D721Med (cell line): ENCODE measurements around the gene CLEC2D.
"Not testable (repeated sequence)": the region's sequence is repeated elsewhere in the genome, so short reads cannot be mapped to it uniquely, and the experiment has no call there.

ENCODE experiments used
- DNase-seq: peaks from one replicate; pipeline ENCODE4 v3.0.0; 2011; ENCODE audit warnings: low spot score; ENCODE audit not compliant: insufficient read length
- FAIRE-seq: peaks from 2 replicates; lab custom pipeline; 2011; peaks lifted over from hg19 to GRCh38; lab: Jason Lieb, UNC
- TF ChIP-seq, protein P1 (sequence below): IDR thresholded peaks from 2 replicates; pipeline ENCODE4 v1.5.1; 2012; ENCODE audit warnings: mild to moderate bottlenecking, control low read depth; ENCODE audit not compliant: insufficient read depth; ENCODE audit errors: missing control alignments

The CLEC2D gene

DNA sequence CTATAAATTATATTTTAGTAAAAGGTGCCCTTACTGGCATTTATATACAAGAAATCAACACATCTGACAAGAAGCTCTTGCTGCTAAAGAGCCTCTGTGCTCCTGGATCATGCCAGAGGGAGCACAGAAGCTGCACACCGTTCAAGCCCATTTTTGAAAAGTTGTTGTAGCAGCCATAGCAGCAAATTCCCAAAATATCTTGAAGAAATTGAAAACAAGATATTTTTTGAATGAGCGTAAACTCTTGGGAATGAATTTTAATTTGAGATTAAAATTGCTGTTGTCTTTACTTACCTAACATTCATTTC is 540 bp upstream of the CLEC2D start:
- DNase-seq (no peak), FAIRE-seq (no peak)
- TF ChIP-seq, protein P1, sequence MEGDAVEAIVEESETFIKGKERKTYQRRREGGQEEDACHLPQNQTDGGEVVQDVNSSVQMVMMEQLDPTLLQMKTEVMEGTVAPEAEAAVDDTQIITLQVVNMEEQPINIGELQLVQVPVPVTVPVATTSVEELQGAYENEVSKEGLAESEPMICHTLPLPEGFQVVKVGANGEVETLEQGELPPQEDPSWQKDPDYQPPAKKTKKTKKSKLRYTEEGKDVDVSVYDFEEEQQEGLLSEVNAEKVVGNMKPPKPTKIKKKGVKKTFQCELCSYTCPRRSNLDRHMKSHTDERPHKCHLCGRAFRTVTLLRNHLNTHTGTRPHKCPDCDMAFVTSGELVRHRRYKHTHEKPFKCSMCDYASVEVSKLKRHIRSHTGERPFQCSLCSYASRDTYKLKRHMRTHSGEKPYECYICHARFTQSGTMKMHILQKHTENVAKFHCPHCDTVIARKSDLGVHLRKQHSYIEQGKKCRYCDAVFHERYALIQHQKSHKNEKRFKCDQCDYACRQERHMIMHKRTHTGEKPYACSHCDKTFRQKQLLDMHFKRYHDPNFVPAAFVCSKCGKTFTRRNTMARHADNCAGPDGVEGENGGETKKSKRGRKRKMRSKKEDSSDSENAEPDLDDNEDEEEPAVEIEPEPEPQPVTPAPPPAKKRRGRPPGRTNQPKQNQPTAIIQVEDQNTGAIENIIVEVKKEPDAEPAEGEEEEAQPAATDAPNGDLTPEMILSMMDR = no peak

DNA sequence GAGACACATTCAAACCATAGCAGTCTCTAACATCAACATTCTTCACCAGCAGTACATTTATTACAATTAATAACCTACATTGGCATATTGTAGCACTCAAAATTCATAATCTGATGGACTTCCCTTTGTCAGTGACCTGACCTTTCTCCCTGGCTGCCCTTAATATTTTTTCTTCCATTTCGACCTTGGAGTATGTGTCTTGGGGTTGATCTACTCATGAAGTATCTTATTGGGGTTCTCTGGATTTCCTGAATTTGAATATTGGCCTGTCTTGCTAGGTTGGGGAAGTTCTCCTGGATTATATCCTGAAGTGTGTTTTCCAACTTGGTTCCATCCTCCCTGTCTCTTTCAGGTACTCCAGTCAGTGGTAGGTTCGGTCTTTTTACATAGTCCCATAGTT is 2.8 kb downstream of the CLEC2D start:
- not testable (repeated sequence) for DNase-seq, FAIRE-seq

DNA sequence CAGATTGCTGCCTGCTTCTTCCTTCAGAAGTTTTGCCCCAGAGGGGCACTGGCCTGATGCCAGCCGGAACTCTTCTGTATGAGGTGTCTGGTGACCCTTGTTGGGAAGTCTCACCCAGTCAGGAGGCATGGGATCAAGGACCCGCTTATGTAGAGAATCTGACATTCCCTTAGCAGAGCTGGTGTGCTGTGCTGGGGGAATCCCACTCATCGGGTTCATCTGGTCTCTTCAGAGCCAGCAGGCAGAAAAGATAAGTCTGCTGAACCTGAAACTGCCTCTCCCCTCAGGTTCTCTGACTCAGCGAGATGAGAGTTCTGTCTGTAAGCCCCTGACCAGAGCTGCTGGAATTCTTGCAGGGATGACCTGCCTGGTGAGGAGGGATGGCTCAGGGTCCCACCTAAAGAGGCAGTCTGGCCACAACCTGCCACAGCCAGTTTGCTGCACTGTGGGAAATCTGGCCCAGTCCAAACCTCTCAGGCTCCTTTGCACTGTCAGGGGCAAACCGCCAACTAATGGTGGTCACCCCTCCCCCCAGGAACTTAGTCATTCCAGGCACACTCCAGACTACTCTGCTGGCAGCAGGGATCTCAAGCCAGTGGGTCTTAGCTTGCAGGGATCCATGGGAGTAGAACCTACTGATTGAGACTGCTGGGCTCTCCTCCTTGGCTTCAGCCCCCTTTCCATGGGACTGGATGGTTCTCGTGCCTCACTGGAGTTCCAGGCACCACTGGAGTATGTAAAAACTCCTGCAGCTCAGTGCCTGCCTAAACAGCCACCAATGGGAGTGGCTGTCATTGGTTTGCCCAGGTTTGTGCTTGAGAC is 4.1 kb downstream of the CLEC2D start:
- no peak for DNase-seq
- TF ChIP-seq, protein P1 = no peak
- FAIRE-seq = no peak

DNA sequence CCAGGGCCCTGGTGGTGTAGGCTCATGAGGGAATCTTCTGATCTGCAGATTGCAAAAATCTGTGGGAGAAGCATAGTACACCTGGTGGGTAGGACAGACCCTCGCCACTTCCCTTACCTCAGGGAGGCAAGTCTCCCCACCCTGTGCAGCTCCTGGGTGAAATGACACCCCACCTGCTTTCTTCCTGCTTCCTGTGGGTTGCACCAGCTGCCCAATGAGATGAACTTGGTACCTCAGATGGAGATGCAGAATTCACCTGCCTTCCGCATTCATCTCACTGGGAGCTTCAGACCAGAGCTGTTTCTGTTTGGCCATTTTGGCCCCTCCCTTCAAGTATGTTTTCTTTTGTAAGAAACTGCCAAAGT is 4.7 kb downstream of the CLEC2D start:
- FAIRE-seq (no peak), DNase-seq (no peak)
- TF ChIP-seq, protein P1 = no peak

DNA sequence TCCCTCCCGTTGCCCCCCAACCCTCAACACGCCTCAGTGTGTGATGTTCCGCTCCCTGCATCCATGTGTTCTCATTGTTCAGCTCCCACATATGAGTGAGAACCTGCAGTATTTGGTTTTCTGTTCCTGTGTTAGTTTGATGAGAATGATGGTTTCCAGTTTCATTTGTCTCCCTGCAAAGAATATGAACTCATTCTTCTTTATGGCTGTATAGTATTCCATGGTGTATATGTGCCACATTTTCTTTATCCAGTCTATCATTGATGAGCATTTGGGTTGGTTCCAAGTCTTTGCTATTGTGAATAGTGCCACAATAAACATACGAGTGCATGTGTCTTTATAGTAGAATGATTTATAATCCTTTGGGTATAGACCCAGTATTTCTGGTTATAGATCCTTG is 13.0 kb downstream of the CLEC2D start:
- not testable (repeated sequence) for DNase-seq, FAIRE-seq

DNA sequence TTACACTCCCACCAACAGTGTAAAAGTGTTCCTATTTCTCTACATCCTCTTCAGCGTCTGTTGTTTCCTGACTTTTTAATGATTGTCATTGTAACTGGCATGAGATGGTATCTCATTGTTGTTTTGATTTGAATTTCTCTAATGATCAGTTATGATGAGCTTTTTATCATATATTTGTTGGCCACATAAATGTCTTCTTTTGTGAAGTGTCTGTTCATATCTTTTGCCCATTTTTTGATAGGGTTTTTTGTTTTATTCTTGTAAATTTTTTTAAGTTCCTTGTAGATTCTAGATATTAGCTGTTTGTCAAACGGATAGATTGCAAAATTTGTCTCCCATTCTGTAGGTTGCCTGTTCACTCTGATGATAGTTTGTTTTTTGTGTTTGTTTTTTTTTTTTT is 13.4 kb downstream of the CLEC2D start:
- DNase-seq, FAIRE-seq: not testable (repeated sequence)

DNA sequence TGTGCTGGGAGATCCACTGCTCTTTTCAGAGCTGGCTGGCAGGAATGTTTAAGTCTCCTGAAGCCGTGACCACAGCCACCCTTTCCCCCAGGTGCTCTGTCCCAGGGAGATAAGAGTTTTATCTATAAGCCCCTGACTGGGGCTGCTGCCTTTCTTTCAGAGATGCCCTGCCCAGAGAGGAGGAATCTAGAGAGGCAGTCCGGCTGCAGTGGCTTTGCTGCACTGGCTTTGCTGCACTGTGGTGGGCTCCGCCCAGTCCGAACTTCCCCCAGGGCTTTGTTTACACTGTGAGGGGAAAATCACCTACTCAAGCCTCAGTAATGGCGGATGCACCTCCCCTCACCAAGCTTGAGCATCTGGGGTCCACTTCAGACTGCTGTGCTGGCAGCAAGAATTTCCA is 15.9 kb downstream of the CLEC2D start:
- not testable (repeated sequence) for FAIRE-seq, DNase-seq

DNA sequence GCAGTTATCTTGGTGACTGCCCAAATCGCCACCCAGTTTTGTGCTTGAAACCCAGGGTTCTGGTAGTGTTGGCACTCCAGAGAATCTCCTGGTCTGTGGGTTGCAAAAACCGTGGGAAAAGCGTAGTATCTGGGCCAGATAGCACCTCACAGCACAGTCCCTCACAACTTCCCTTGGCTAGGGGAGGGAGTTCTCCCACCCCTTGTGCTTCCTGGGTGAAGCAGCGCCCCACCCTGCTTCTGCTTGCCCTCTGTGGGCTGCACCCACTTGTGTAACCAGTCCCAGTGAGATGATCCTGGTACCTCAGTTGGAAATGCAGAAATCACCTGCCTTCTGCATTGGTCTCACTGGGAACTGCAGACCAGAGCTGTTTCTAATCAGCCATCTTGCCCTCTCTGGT is 16.4 kb downstream of the CLEC2D start:
- TF ChIP-seq, protein P1 = no peak
- no peak for DNase-seq
- FAIRE-seq = no peak

DNA sequence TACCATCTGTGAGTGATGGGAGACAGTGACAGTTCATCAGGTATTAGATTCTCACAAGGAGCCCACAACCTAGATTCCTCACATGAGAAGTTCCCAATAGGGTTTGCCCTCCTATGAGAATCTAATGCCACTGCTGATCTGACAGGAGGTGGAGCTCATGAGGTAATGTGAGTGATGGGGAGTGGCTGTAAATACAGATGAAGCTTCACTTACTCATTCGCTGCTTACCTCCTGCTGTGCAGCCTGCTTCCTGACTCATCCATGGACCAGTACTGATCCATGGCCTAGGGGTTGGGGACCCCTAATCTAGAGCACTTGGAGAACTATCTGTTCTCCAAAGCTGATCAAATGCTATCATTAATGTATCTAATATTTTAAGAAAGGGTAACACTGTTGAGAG is 17.7 kb downstream of the CLEC2D start:
- no peak for DNase-seq
- no peak for FAIRE-seq
- TF ChIP-seq, protein P1 = no peak
